Activated CD4-positive, alpha-beta T cell treated with anti-CD3 and anti-CD28 coated beads for 4 hours (primary cell): ENCODE measurements around the gene TBC1D4.

Source experiments
- DNase-seq, 2 donors: peaks; one replicate each; pipeline ENCODE4 v3.0.0-alpha.2; 2020

TBC1D4 gene, protein sequence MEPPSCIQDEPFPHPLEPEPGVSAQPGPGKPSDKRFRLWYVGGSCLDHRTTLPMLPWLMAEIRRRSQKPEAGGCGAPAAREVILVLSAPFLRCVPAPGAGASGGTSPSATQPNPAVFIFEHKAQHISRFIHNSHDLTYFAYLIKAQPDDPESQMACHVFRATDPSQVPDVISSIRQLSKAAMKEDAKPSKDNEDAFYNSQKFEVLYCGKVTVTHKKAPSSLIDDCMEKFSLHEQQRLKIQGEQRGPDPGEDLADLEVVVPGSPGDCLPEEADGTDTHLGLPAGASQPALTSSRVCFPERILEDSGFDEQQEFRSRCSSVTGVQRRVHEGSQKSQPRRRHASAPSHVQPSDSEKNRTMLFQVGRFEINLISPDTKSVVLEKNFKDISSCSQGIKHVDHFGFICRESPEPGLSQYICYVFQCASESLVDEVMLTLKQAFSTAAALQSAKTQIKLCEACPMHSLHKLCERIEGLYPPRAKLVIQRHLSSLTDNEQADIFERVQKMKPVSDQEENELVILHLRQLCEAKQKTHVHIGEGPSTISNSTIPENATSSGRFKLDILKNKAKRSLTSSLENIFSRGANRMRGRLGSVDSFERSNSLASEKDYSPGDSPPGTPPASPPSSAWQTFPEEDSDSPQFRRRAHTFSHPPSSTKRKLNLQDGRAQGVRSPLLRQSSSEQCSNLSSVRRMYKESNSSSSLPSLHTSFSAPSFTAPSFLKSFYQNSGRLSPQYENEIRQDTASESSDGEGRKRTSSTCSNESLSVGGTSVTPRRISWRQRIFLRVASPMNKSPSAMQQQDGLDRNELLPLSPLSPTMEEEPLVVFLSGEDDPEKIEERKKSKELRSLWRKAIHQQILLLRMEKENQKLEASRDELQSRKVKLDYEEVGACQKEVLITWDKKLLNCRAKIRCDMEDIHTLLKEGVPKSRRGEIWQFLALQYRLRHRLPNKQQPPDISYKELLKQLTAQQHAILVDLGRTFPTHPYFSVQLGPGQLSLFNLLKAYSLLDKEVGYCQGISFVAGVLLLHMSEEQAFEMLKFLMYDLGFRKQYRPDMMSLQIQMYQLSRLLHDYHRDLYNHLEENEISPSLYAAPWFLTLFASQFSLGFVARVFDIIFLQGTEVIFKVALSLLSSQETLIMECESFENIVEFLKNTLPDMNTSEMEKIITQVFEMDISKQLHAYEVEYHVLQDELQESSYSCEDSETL (N-terminal part only)

DNA sequence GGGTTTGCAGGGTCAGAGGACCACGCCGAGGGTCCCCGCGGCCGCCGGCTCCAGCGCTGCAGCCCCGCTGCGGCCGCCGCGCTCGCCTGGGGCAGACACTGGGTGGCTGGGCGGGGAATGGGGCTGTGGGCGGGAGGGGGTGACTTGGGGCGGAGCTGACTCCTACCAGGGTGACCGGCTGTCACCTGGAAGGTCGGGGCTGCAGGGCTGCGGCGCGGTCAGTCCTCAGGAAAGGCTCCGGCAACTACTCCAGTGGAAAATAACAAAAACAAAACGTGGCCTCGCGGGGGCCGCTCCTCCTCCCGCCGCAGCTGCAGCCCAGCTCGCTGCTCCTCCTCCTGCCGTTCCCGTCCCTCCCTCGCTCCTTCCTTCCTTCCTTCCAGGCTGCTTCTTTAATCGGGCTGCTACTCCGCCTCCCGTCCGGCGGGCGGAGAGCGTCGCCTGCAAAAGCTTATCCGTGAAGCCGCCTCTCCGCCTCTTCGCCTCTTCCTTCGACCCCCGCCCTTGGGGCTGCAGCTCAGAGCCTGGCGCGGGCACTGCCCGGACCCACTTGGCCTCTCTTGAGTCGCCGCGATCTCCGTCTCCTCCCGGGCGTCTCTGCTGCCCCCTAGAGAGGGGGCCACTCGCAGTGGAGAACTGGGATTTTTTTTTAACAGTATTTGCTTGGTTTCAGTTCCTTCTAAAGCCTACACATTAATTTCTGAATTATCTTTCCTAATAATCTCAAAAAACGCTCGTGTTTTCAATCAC is at the start of gene TBC1D4:
Gene TBC1D4, minus strand, starts transcription at position 100 of the 750 bp plus-strand sequence. CDS start 402 bp downstream, outside the sequence.
- peak; percentile 26 to 39 for DNase-seq

DNA sequence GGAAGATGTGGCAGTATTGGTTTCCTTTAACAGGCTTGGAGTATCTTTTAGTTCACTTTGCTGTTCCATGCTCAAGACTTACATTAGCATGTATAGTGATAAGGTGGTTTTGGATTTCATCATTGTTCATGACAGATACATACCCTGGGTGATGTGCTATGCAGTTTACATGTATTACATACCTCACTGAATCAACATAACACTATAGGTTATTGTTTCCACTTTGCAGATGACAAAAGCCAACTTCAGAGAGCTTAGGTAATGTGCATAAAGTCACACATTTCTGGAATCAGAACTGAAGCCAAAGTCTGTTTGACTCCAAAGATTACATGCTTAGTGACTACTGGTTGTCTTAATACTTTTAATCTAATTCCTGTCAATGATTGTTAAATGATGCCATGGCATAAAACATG is 48.6 kb upstream of the TBC1D4 start:
- DNase-seq, result no peak

DNA sequence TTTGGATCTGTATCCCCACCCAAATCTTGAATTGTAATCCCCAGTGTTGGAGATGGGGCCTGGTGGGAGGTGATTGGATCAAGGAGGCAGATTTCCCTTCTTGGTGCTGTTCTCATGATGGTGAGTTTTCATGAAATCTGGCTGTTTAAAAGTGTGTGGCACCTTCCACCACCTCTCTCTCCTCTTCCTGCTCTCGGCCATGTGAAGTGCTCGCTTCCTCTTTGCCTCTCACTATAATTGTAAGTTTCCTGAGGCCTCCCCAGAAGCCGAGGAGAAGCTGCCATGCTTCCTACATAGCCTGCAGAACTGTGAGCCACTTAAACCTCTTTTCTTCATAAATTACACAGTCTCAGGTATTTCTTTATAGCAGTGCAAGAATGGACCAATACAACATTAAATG is 40.0 kb upstream of the TBC1D4 start:
- DNase-seq, result no peak

DNA sequence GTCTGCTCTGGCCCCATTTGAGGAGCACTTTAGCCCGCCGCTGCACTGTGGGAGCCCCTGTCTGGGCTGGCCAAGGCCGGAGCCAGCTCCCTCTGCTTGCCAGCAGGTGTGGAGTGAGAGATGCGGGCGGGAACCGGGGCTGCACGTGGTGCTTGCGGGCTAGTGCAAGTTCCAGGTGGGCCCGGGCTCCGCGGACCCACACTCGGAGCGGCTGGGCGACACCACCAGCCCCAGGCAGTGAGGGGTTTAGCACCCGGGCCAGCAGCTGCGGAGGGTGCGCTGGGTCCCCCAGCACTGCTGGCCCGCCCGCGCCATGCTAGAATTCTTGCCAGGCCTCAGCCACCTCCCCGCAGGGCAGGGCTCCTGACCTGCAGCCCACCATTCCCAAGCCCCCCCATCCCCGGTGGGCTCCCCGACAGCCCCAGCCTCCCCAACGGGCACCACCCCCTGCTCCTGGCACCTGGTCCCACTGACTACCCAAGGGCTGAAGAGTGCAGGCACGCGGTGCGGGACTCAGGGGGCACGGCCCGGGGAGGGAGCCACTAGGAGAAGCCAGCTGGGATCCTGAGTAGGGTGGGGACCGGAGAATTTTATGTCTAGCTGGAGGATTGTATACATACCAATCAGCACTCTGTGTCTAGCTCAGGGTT is 36.6 kb upstream of the TBC1D4 start:
- DNase-seq, result no peak

DNA sequence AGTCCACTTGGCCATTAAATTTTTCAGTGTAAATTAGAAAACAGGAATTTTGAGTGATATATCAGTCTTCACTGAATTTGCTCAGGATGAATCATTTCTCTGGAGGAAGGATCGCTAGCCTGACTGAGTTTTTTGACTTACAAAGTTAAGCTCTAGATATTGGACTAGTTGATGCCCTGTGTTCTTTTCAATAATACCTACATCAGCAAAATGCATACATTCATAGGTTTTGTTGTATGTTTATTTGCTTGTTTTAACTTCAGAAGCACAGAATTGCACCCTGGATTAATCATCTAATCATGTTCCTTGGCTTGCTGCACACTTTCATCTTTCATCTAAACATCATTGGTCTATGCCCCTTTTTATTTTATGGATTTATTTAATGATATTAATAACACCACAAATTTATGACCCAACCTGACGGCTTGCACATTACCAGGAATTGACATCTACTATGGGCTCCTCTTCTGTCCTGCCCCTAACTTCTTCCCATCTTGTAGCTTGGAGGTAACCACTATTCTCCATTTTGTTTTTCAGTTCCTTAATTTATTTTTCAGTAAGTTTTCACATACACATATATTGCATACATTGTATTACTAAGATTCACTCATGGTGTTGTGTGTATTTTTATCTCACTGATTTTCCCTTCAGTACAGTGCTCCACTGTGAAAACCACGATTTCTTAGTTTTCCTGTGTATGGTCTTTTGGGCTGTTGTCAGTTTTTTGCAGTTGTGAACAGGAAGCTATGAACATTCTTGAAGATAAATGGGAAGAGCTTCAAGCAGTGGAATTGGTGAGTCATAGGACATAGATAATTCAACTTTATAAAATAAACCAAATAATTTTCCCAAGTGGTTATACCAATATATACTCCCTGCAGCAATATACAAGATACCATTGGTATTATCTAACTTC is 32.4 kb upstream of the TBC1D4 start:
- no peak for DNase-seq

DNA sequence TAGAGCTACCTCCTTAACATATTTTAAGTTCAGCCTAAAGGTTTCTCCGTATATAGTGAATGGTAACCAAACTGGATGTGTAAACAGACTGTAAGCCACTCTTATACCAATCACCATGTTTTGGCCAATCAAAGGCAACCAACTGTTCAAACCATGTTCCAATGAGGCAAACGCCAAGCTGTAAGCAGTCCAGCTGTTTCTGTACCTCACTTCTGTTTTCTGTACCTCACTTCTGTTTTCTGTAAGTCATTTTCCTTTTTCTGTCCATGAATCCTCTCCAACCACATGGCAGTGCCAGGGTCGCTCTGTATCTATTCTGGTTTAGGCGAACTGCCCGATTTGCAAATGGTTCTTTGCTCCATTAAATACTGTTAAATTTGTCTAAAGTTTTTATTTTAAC is 31.3 kb upstream of the TBC1D4 start:
- no peak for DNase-seq

DNA sequence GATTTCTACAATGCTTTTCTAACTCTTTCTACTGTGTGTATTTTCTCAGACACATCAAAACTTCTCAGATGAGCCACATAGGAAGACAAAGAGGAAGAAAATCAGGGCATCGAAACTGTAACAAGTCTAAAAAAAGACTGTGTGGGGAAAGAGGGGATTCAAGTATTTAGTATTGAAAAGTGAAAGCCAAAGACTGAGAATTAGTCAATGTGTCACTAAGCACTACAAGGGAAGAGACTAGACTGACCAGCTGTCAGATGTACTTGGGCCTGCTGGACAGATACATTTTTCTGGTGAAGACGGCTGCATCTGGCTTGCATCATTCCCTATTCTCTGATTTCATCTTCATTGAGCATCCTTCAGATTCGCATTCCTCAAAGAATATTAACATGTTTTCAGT is 30.3 kb upstream of the TBC1D4 start:
- DNase-seq, result no peak

DNA sequence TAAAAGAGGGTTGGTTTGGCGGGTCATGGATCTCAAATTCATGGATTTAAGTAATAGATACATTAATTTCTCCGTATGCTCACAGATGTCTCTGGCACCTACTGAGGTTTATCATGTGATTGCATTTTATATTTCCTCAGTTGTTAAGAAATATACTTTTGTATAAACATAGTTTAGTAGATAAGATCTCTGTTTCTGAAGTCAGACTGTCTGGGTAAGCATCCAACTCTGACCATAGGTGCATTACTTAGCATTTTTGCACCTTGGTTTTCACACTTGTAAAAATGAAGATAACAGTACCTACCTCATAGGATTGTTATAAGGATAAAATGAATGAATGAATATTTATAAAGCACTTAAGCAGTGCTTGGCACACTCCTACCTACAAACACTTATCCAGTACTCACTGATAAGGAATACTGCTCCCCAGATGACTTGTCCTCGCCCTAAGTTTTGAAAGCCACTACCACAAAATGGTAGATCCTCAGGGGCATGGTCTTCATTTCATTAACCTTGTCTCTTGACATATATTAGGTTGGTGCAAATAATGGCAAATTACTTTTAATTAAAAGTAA is 29.2 kb upstream of the TBC1D4 start:
- DNase-seq, result no peak

DNA sequence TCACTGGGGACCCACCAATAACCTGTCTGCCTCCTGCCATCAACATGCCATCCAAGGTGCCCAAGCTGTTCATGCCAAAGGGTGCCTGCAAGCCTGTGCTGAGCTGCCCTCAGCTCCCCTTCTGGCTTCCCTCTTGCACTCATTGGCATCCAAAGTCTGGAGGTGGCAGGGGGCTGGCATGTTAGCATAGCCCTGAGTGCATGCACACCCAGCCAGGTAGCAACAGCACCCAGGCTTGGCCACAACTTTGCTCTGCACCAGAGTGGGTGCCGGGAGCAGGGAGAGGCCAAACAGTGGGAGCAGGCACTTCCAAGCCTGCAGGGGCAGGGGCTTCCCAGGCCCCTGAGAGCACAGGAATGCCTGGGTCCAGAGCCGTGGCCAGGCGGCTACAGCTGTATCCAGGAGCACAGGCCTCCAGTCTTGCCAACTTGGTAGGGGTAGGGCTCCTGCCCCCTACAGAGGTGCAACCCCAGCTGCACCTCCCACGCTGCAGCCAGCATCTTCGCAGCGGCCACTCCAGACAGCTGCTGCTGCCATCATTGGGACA is 26.1 kb upstream of the TBC1D4 start:
- DNase-seq, result no peak

DNA sequence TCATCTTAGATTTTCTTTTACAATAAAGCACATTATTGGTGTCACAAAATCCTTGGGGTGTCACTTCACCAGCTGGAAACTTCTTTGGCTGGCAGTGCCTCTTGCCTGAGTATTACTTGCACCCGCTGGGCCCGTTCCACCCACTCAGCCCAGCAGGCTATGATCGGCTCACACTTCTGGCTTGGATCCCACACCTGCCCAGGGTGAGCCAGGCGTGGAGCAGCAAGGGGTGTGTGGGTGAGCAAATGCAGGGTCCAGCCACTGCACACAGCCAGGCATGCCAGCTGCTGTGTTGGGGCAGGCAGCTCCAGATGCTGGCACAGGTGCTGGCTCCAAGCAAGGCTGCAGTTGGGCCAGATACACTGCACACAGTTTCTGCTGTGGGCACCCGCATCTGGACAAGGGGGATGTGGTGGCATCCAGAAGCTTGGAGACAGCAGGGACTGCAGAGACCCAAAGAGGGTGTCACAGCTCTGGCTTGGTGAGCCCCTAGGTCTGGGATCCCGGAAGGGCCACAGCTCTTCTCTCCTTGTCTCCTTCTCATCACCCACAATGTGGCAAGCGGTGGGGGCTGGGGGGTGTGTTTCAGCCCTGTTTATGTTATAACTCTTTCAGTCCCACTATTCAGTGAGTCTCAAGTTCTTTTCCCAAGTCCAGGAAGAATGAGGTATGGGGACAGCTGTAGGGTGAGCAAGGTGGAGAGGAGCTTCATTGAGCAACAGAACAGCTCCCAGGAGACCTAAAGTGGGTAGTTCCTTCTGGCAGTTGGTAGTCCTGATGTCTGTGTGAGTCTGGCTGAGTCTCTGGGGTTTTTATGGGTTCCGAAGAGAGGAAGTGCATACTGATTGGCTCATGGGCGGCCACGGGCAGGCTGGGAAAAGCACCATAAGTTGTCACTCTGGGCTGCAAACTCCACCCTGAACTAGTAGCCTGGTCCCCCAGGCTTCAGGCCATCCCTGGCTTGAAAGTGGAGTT is 25.3 kb upstream of the TBC1D4 start:
- DNase-seq, result no peak

DNA sequence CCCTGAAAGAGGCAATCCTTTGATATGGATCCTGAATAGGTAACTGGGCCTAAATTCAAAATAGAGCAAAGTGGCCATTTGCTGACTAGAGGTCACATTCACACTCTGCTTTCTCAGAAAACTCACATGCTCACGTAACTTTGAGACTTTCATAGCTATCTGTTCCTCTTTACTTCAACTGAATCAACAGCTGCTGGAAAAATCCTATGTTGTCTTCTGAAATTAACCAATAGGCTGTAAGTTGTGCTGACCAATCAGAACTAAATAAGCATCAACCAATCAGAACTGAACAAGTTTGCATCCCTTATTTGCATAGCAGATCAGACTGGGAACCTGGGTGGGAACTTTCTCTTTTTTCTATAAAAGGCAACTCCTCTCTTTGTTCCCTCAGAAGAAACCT is 24.0 kb upstream of the TBC1D4 start:
- DNase-seq, result no peak

DNA sequence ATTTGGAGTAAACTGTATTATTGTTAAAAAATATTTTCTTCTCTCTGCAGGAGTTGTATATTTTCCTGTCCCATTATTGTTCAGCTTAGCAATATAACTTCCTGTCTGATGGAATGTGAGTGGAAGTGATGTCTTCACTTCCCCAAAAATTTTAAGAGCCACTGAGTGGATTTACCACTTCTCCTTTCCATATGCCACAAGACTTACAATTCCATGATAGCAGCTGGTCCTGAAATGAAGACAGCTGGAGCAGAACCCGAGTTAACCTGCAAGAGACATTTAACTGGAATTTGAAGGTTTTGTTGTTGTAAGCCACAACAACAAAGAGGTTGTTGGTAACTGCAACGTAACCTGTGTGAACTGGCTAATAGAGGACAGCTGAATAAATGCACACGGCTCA is 23.4 kb upstream of the TBC1D4 start:
- DNase-seq, result no peak

DNA sequence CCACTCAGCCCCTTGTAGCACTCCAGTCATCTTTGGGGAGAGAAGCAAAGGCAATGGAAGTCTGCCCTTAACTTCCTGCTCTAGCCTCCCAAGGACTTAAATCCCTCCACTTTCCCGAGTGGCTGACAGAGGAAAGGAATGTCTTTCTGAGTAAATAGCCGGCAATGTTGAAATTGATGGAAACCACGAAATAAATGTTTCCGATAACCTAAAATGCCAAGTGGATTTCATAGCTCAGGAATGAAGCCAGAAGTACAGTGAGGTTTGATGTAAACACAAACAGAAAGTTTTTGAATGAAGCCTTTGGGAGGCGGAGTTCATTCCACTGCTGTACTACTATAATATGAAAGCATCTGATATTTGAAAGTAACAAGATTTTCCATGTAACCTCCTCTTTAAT is 14.0 kb upstream of the TBC1D4 start:
- DNase-seq, result no peak

DNA sequence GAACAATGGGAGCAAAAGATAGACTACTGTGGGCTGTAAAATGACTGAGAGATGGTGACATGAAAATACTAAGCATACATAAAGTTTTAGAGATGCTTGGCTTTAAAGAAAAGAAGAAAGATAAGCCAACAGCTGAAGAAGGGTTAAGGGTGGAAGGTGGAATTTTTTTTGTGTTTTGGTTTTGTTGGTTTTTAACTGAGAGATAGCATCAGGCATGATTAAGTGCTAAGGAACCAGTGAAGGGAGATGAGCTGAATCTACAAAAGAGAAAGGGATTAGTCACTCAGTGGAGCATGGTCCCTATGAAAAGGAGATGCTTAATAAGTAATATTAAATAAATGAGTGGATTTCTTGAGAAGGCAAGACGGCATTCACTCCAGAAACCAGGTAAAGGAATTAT is 12.5 kb upstream of the TBC1D4 start:
- no peak for DNase-seq

DNA sequence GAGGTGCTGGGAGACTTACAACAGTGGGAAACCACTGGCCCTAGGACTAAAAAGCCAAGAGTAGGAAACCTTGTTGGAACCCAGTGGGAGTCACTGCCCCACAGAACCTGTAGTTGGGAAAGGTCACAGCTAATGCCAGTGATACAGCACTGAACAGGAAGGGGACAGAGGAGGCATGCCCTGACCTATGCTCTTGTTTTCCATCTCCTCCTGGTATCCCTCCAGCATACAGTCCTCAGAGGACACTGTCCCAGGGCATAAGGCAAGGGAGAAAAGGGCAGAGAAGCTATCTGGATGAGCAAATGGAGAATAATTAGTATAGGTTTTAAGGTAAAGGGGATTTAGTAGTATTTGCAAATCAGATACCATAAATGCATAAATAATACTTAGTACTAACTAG is 11.2 kb upstream of the TBC1D4 start:
- no peak for DNase-seq

DNA sequence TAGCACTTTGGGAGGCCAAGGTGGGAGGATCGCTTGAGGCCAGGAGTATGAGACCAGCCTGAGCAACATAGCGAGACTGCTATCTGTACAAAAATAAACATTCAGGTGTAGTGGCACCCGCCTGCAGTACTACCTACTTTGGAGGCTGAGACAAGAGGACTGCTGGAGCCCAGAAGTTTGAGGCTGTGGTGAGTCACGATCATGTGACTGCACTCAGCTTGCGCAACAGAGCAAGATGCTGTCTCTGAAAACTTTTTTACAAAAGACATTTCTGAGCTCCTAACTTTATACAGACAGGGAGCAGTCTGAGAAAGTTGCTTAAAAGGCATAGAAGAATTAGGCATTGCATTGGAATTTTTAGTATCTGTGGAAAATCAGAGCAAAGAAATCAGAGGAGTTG is 10.4 kb upstream of the TBC1D4 start:
- DNase-seq, result no peak

DNA sequence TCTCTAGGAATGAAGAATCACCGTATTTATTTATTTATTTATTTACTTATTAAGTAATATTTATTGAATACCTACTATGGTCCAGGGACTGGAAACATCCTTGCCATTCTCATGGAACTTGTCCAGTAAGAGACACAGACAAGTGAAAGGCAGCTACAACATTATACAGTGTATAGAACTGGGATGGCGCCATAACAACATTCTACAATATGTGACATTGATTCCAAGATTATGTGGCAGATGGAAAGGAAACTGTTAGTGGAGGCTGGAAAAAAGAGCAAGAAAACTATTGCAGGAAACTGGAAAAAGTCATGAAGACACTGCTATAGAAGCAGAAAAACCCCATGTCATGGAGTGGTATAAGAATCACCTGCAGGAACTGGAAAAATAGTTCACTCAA is 9.4 kb upstream of the TBC1D4 start:
- DNase-seq, result no peak

DNA sequence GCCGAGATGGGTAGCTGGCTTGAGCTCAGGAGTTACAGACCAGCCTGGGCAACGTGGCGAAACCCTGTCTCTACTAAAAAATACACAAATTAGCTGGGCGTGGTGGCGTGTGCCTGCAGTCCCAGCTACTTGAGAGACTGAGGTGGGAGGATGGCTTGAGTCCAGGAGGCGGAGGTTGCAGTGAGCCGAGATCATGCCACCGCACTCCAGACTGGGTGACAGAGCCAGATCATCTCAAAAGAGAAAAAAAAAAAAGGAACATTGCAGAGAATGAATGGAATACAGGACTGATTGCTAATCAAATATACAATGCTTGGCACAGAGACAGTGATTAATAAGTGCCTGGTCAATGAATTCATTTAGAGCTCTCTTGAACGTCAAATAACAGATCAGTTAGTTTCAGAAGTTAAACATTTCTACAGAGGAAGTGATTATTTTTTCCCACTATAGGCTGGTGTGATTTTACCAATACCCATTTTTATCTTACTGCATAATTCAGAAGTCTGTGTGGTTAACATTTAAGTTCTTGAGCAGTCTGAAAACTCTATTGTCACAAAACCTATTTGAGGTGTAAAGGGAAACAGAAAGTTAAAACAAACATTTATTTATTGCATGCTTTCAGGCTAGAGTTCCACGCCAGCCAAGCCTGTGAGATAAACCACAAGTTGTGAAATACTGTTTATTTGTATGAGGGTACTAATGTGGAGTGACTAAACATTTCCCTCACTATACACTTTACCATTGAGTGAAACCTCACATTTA is 7.7 kb upstream of the TBC1D4 start:
- no peak for DNase-seq
